ENCODE measurements around the gene CRB2. TPM values are rescaled to one million over a fixed set of nuclear protein-coding genes. Genes with fewer than 3 reads are reported as not detected.

The CRB2 gene
- polyA plus RNA-seq, 4 donors = 0.06 to 0.47 TPM; not detected in 2

DNA sequence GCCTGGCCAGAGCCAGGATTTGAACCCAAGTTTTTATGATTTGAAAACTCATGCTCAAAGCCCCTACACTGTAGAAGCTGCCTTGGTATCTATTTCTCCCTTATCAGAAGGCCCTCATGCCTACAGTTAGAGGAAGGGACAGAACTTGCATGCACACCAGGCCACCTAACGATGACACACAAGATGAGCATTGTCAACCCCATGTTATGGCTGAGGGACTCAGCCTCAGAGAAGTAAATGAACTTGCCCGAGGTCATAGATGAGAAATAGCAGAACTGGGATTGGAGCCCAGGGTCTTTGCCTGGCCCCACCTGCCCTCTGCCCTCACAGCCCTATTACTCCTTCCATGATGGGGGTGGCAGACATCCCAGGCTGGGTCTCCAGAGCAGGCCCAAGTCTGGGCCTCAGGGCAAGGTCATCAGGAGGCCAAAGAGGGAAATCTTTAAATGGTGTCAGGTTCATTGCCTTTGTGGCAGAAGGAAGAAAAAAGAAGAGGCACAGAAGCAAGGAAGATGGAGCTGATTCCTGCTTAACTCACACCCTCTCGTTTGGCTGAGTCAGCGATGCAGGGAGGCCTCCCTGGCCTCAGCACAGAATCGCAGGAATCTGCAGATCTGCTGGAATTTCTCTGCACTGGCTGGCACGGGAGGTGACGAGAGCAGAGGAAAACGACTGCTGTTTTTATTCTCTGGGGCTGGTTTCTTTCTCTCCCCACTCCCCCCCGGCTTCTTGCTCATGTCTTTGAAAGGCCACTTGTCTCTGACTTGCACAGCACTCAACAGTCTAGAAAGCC, 20.6 kb upstream of the CRB2 start:
- DNase-seq = peak in 1 of 2 donors; percentile 69
- peaks cover 0 to 17% (median 0%) of the 10 kb centered on the region in 3 donors for H3K4me1 ChIP-seq (ENCODE audit: control insufficient read depth in 3 of 3, insufficient read depth in 2 of 3, low read depth in 1 of 3, low read length in 2 of 3)
- peak overlapping the region in 1 of 3 donors; percentile 46 for H3K27ac ChIP-seq (ENCODE audit: low read depth in 1 of 3, low read length in 2 of 3)
- WGBS, 3 donors = 53 to 64% (median 62%) methylated on average over 9 of the region's 9 CpGs
- no peak overlapping the region for H3K4me3 ChIP-seq (ENCODE audit: low read depth in 1 of 3, low read length in 3 of 3)
- H3K27me3 ChIP-seq (ENCODE audit: control insufficient read depth in 3 of 3, insufficient read depth in 3 of 3, low read length in 3 of 3) = no peaks in the 10 kb centered on the region
- no peaks in the 10 kb centered on the region for H3K36me3 ChIP-seq (ENCODE audit: control insufficient read depth in 3 of 3, insufficient read depth in 2 of 3, low read depth in 1 of 3, low read length in 3 of 3)
- FAIRE-seq = no peak
- no peaks in the 10 kb centered on the region for H3K9me3 ChIP-seq (ENCODE audit: control insufficient read depth in 2 of 2, insufficient read depth in 1 of 2, low read depth in 1 of 2, low read length in 1 of 2)

GRCh38 chr9:123335986-123336329, 20.0 kb upstream of the CRB2 start:
- Histone ChIP-seq H3K9me3 (ENCODE audit: control insufficient read depth in 2 of 2, insufficient read depth in 1 of 2, low read depth in 1 of 2, low read length in 1 of 2) (no peaks in the 10 kb centered on the region), H3K4me3 (ENCODE audit: low read depth in 1 of 3, low read length in 3 of 3) (no peak overlapping the region), H3K27me3 (ENCODE audit: control insufficient read depth in 3 of 3, insufficient read depth in 3 of 3, low read length in 3 of 3) (no peaks in the 10 kb centered on the region), H3K27ac (ENCODE audit: low read depth in 1 of 3, low read length in 2 of 3) (peak overlapping the region in 1 of 3 donors; percentile 38), H3K4me1 (ENCODE audit: control insufficient read depth in 3 of 3, insufficient read depth in 2 of 3, low read depth in 1 of 3, low read length in 2 of 3) (peaks cover 0 to 18% (median 0%) of the 10 kb centered on the region in 3 donors), H3K36me3 (ENCODE audit: control insufficient read depth in 3 of 3, insufficient read depth in 2 of 3, low read depth in 1 of 3, low read length in 3 of 3) (no peaks in the 10 kb centered on the region)
- WGBS, 3 donors = 64 to 68% (median 66%) methylated on average over 6 of the region's 6 CpGs
- DNase-seq (no peak), FAIRE-seq (no peak)

- 64 to 88% (median 80%) methylated on average over 3 of the region's 3 CpGs for WGBS, 3 donors
- Histone ChIP-seq H3K27me3 (ENCODE audit: control insufficient read depth in 3 of 3, insufficient read depth in 3 of 3, low read length in 3 of 3) (no peaks in the 10 kb centered on the region), H3K27ac (ENCODE audit: low read depth in 1 of 3, low read length in 2 of 3) (peak overlapping the region in 1 of 3 donors; percentile 38), H3K36me3 (ENCODE audit: control insufficient read depth in 3 of 3, insufficient read depth in 2 of 3, low read depth in 1 of 3, low read length in 3 of 3) (no peaks in the 10 kb centered on the region), H3K9me3 (ENCODE audit: control insufficient read depth in 2 of 2, insufficient read depth in 1 of 2, low read depth in 1 of 2, low read length in 1 of 2) (no peaks in the 10 kb centered on the region), H3K4me1 (ENCODE audit: control insufficient read depth in 3 of 3, insufficient read depth in 2 of 3, low read depth in 1 of 3, low read length in 2 of 3) (peaks cover 0 to 18% (median 0%) of the 10 kb centered on the region in 3 donors), H3K4me3 (ENCODE audit: low read depth in 1 of 3, low read length in 3 of 3) (no peak overlapping the region)
- DNase-seq (no peak), FAIRE-seq (no peak)
Measured at GRCh38 chr9:123336449-123336848, 19.5 kb upstream of the CRB2 start.

DNA sequence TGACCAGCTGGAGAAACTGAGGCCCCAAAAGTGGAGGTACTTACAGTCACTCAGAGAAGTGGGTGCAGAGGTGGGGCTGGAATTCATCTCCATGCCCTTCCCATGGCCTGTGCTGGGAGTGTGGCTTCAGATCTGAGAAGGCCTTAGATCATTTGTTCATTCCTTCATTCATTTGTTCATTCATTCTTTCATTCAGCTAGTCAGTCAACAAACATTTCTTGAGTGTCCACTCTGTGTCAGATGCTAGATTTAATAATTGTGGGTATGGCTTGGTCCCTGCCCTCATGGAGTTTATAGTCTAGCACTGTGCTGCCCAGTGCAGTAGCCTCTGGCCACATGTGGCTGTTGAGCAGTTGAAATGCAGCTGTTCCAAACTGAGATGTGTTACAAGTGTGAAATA, 19.0 kb upstream of the CRB2 start:
- H3K9me3 ChIP-seq (ENCODE audit: control insufficient read depth in 2 of 2, insufficient read depth in 1 of 2, low read depth in 1 of 2, low read length in 1 of 2) = no peaks in the 10 kb centered on the region
- H3K27me3 ChIP-seq (ENCODE audit: control insufficient read depth in 3 of 3, insufficient read depth in 3 of 3, low read length in 3 of 3) = no peaks in the 10 kb centered on the region
- FAIRE-seq (no peak), DNase-seq (no peak)
- H3K36me3 ChIP-seq (ENCODE audit: control insufficient read depth in 3 of 3, insufficient read depth in 2 of 3, low read depth in 1 of 3, low read length in 3 of 3) = no peaks in the 10 kb centered on the region
- peaks cover 0 to 18% (median 0%) of the 10 kb centered on the region in 3 donors for H3K4me1 ChIP-seq (ENCODE audit: control insufficient read depth in 3 of 3, insufficient read depth in 2 of 3, low read depth in 1 of 3, low read length in 2 of 3)
- H3K27ac ChIP-seq (ENCODE audit: low read depth in 1 of 3, low read length in 2 of 3) = no peak overlapping the region
- H3K4me3 ChIP-seq (ENCODE audit: low read depth in 1 of 3, low read length in 3 of 3) = no peak overlapping the region

- no peak overlapping the region for H3K27ac ChIP-seq (ENCODE audit: low read depth in 1 of 3, low read length in 2 of 3)
- DNase-seq (no peak), FAIRE-seq (no peak)
- no peak overlapping the region for H3K4me3 ChIP-seq (ENCODE audit: low read depth in 1 of 3, low read length in 3 of 3)
- 68 to 74% (median 73%) methylated on average over 4 of the region's 4 CpGs for WGBS, 3 donors
- H3K36me3 ChIP-seq (ENCODE audit: control insufficient read depth in 3 of 3, insufficient read depth in 2 of 3, low read depth in 1 of 3, low read length in 3 of 3) = no peaks in the 10 kb centered on the region
- no peaks in the 10 kb centered on the region for H3K9me3 ChIP-seq (ENCODE audit: control insufficient read depth in 2 of 2, insufficient read depth in 1 of 2, low read depth in 1 of 2, low read length in 1 of 2)
- H3K27me3 ChIP-seq (ENCODE audit: control insufficient read depth in 3 of 3, insufficient read depth in 3 of 3, low read length in 3 of 3) = no peaks in the 10 kb centered on the region
- H3K4me1 ChIP-seq (ENCODE audit: control insufficient read depth in 3 of 3, insufficient read depth in 2 of 3, low read depth in 1 of 3, low read length in 2 of 3) = peaks cover 0 to 18% (median 0%) of the 10 kb centered on the region in 3 donors
Measured at GRCh38 chr9:123337971-123338370, 18.0 kb upstream of the CRB2 start.

GRCh38 chr9:123338710-123339665, 17.0 kb upstream of the CRB2 start:
- Histone ChIP-seq H3K36me3 (ENCODE audit: control insufficient read depth in 3 of 3, insufficient read depth in 2 of 3, low read depth in 1 of 3, low read length in 3 of 3) (no peaks in the 10 kb centered on the region), H3K9me3 (ENCODE audit: control insufficient read depth in 2 of 2, insufficient read depth in 1 of 2, low read depth in 1 of 2, low read length in 1 of 2) (no peaks in the 10 kb centered on the region), H3K4me3 (ENCODE audit: low read depth in 1 of 3, low read length in 3 of 3) (peak overlapping the region in 1 of 3 donors; percentile 5), H3K27ac (ENCODE audit: low read depth in 1 of 3, low read length in 2 of 3) (peak overlapping the region in 2 of 3 donors; percentile 57 to 76), H3K27me3 (ENCODE audit: control insufficient read depth in 3 of 3, insufficient read depth in 3 of 3, low read length in 3 of 3) (no peaks in the 10 kb centered on the region), H3K4me1 (ENCODE audit: control insufficient read depth in 3 of 3, insufficient read depth in 2 of 3, low read depth in 1 of 3, low read length in 2 of 3) (peaks cover 0 to 18% (median 0%) of the 10 kb centered on the region in 3 donors)
- FAIRE-seq = no peak
- no peak for DNase-seq
- WGBS, 3 donors = 54 to 72% (median 55%) methylated on average over 35 of the region's 35 CpGs

GRCh38 chr9:123339666-123340510, 16.1 kb upstream of the CRB2 start:
- H3K27ac ChIP-seq (ENCODE audit: low read depth in 1 of 3, low read length in 2 of 3) = peak overlapping the region in 2 of 3 donors; percentile 57 to 76
- WGBS, 3 donors = 47 to 65% (median 55%) methylated on average over 32 of the region's 32 CpGs
- H3K4me1 ChIP-seq (ENCODE audit: control insufficient read depth in 3 of 3, insufficient read depth in 2 of 3, low read depth in 1 of 3, low read length in 2 of 3) = peaks cover 0 to 18% (median 0%) of the 10 kb centered on the region in 3 donors
- H3K27me3 ChIP-seq (ENCODE audit: control insufficient read depth in 3 of 3, insufficient read depth in 3 of 3, low read length in 3 of 3) = no peaks in the 10 kb centered on the region
- DNase-seq (peak in 1 of 2 donors; percentile 24), FAIRE-seq (no peak)
- no peaks in the 10 kb centered on the region for H3K9me3 ChIP-seq (ENCODE audit: control insufficient read depth in 2 of 2, insufficient read depth in 1 of 2, low read depth in 1 of 2, low read length in 1 of 2)
- H3K36me3 ChIP-seq (ENCODE audit: control insufficient read depth in 3 of 3, insufficient read depth in 2 of 3, low read depth in 1 of 3, low read length in 3 of 3) = no peaks in the 10 kb centered on the region
- H3K4me3 ChIP-seq (ENCODE audit: low read depth in 1 of 3, low read length in 3 of 3) = peak overlapping the region in 1 of 3 donors; percentile 5

DNA sequence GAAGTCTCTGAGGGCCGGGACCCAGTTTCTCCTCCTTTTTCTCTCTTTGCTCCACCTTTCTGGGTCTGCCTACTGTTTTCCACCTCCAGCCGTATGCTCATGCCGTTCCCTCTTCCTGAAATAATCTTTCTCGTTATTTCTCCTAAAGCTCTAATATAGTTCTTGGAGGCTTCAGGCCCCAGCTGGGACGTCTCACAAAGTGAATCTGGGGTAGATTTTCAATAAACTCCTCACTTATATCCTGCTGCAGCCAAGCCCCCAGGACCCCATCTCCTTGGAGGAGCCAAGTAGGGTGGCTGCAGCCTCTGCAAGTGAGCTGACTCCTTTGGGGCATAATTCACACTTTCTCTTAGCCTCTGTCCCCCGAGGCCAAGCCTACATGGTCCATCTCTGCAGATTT, 14.2 kb upstream of the CRB2 start:
- 77 to 89% (median 85%) methylated on average over 6 of the region's 6 CpGs for WGBS, 3 donors
- H3K4me3 ChIP-seq (ENCODE audit: low read depth in 1 of 3, low read length in 3 of 3) = no peak overlapping the region
- no peak overlapping the region for H3K27ac ChIP-seq (ENCODE audit: low read depth in 1 of 3, low read length in 2 of 3)
- H3K27me3 ChIP-seq (ENCODE audit: control insufficient read depth in 3 of 3, insufficient read depth in 3 of 3, low read length in 3 of 3) = no peaks in the 10 kb centered on the region
- DNase-seq (no peak), FAIRE-seq (no peak)
- H3K36me3 ChIP-seq (ENCODE audit: control insufficient read depth in 3 of 3, insufficient read depth in 2 of 3, low read depth in 1 of 3, low read length in 3 of 3) = no peaks in the 10 kb centered on the region
- no peaks in the 10 kb centered on the region for H3K9me3 ChIP-seq (ENCODE audit: control insufficient read depth in 2 of 2, insufficient read depth in 1 of 2, low read depth in 1 of 2, low read length in 1 of 2)
- H3K4me1 ChIP-seq (ENCODE audit: control insufficient read depth in 3 of 3, insufficient read depth in 2 of 3, low read depth in 1 of 3, low read length in 2 of 3) = peaks cover 0 to 6% (median 0%) of the 10 kb centered on the region in 3 donors

Data from small intestine (tissue), 7 donors.